ENCODE data around the gene FLG.
"Not testable (repeated sequence)": the region's sequence is repeated elsewhere in the genome, so short reads cannot be mapped to it uniquely, and the experiment has no call there.

GRCh38 chr1:152306123-152306522, 18.9 kb downstream of the FLG start:
- TF ChIP-seq, protein P1, sequence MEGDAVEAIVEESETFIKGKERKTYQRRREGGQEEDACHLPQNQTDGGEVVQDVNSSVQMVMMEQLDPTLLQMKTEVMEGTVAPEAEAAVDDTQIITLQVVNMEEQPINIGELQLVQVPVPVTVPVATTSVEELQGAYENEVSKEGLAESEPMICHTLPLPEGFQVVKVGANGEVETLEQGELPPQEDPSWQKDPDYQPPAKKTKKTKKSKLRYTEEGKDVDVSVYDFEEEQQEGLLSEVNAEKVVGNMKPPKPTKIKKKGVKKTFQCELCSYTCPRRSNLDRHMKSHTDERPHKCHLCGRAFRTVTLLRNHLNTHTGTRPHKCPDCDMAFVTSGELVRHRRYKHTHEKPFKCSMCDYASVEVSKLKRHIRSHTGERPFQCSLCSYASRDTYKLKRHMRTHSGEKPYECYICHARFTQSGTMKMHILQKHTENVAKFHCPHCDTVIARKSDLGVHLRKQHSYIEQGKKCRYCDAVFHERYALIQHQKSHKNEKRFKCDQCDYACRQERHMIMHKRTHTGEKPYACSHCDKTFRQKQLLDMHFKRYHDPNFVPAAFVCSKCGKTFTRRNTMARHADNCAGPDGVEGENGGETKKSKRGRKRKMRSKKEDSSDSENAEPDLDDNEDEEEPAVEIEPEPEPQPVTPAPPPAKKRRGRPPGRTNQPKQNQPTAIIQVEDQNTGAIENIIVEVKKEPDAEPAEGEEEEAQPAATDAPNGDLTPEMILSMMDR (IDR thresholded peaks at IDR 0.05; ENCODE audit: borderline replicate concordance, extremely low read depth, low read length, poor library complexity, severe bottlenecking): not testable (repeated sequence)
- TF ChIP-seq EZH2 (IDR thresholded peaks at IDR 0.05; ENCODE audit: borderline replicate concordance, low read depth, low read length, severe bottlenecking): not testable (repeated sequence)

Data from DND-41 (cell line).